ENCODE data around the gene PPIB. TPM values are rescaled to one million over a fixed set of nuclear protein-coding genes. Genes with fewer than 3 reads are reported as not detected.

Gene PPIB
- total RNA-seq, 2 experiments from 2014 or later: 225 to 227 TPM

DNA sequence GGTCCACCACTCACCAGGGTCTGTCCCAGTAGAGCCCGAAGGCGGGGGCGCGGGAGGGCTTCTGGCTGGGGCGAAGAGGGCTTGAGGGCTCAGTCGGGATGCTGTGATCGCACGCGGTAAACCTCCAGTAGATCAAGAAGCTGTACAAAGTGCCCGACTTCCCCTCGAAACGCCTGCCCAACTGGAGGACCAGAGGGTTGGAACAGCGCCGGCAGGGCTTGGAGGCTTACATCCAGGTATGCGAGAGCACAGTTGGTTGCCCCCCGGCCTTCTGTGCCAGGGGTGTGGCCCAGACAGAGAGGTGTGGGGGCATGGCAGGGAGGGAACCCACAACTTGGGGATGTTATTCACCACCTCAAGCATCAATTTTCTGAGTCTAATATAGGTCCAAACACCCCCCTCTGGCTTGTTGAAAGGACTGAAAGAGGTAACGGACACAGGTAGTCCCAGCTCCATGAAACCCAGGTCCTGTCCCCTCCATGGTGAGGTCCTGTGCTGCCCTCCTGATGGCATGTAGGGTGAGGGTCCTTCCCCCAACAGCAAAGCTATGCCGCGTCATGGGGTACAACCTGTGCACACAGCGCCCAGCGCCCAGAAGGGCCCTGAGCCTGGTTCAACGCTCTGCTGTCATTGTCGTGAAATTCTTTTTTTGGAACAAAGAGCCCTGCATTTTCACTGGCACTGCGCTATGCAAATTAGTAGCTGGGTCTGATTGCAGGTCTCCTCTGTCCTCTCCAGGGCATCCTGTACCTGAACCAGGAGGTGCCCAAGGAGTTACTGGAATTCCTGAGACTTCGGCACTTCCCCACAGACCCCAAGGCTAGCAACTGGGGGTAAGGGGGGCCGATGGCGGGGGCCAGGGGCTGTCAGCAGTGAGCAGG is 10.1 kb downstream of the PPIB start:
- H3K36me3 Mint-ChIP-seq: peaks cover 9% of the 10 kb centered on the region
- no peaks in the 10 kb centered on the region for H3K9me3 Mint-ChIP-seq
- peak overlapping the region; percentile 42 for H3K4me3 Mint-ChIP-seq
- DNase-seq (no peak), ATAC-seq (ENCODE audit: low read depth) (no peak)
- POLR2A ChIA-PET: interaction anchor here (1.0 to 6.7 kb wide), 4 partner anchors 10 to 58 kb away, joined by 3 to 53 read pairs (median 14); partner anchors contain the start of genes CIAO2A, PPIB and SNX1
- H3K27ac Mint-ChIP-seq: no peak overlapping the region
- H3K27me3 Mint-ChIP-seq: peaks cover 12% of the 10 kb centered on the region
- peaks cover 22% of the 10 kb centered on the region for H3K4me1 Mint-ChIP-seq

DNA sequence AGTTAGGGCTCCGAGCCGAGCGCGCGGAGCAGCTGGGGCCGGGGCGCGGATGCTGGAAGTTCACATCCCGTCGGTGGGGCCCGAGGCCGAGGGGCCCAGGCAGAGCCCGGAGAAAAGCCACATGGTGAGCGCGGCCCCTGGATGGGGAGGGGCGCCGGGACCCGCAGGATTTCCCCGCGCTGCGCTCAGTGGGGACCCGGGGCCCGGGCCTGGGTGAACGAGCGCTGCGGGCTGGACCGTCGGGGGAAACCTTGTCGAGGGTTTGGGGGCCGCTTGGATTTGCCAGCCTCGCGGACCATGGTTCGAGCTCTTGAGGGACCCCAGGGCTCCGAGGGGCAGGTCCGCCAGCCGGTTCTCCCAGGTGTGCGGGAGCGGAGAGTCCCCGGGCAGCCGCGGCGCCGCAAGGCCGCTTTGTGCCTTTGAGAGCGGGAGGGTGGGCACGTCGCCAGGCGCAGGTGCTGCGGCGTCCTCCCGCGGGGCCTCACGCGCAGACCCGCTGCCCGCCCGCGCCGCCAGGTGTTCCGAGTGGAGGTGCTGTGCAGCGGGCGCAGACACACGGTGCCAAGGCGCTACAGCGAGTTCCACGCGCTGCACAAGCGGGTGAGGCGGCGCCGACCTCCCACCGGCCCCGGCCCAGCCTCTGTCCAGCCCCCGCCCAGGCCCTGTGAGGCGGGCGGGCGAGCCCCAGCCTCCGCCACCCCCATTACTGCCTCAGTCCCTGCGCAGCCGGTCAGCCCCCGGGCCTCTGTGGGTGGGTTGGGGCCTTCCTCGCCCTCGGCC is 10.9 kb downstream of the PPIB start, which contains the start of gene SNX22:
Gene SNX22, plus strand, starts transcription at position 5 of the 780 bp plus-strand sequence. Its CDS starts 45 bp downstream, at position 50.
- ATAC-seq (ENCODE audit: low read depth) (peak; percentile 3), DNase-seq (peak; percentile 65)
- POLR2A ChIA-PET: interaction anchor here (4.6 to 6.7 kb wide), 2 partner anchors 10 to 57 kb away, joined by 24 to 53 read pairs; partner anchors contain the start of genes CIAO2A, PPIB and SNX1
- Mint-ChIP-seq H3K4me3 (peak within 1 kb of the TSS; percentile 82), H3K9me3 (no peaks in the 10 kb centered on the region), H3K4me1 (peaks cover 22% of the 10 kb centered on the region), H3K36me3 (peaks cover 9% of the 10 kb centered on the region), H3K27ac (peak within 1 kb of the TSS; percentile 60), H3K27me3 (peaks cover 12% of the 10 kb centered on the region)

DNA sequence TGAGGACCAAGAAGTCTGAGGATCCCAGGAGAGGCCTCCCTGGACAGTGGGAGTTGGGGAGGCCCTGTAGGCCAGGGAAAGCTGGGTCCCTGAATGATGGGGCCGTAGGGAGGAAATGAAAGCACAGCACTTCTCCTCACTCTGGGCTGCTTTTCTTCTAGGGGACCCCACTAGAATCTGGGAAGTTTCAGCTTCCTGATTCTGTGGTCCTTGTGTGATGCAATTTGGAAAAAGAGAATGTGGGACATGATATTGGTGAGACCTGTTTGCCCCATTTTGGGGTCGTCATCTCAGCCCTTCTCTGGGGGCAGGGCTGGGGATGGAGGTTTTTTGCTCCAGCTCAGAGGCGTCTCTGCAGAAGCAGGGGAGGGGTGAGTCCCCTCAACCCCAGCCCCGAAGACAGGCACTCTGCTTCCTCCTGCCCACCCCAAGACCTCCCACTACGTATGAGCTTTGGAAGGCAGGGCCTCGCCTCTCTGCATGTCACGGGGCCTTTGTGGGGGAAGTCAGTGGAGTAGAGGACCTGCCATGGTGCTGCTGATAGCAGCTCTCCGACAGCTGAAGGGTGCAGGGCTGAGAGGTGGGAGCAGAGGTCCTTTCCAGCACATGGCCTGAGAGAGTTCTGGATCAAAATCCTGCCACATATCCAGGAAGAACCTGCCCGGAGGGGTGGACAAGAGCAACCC is 12.8 kb downstream of the PPIB start:
- H3K4me3 Mint-ChIP-seq: no peak overlapping the region
- H3K4me1 Mint-ChIP-seq: peaks cover 22% of the 10 kb centered on the region
- DNase-seq: no peak
- POLR2A ChIA-PET: interaction anchor here (0.6 to 6.7 kb wide), 5 partner anchors 12 to 637 kb away, joined by 3 to 53 read pairs (median 4); partner anchors contain the start of genes CIAO2A, PPIB and SNX1
- no peaks in the 10 kb centered on the region for H3K9me3 Mint-ChIP-seq
- peaks cover 12% of the 10 kb centered on the region for H3K27me3 Mint-ChIP-seq
- peak overlapping the region; percentile 73 for H3K27ac Mint-ChIP-seq
- ATAC-seq (ENCODE audit: low read depth): no peak
- H3K36me3 Mint-ChIP-seq: peaks cover 5% of the 10 kb centered on the region

DNA sequence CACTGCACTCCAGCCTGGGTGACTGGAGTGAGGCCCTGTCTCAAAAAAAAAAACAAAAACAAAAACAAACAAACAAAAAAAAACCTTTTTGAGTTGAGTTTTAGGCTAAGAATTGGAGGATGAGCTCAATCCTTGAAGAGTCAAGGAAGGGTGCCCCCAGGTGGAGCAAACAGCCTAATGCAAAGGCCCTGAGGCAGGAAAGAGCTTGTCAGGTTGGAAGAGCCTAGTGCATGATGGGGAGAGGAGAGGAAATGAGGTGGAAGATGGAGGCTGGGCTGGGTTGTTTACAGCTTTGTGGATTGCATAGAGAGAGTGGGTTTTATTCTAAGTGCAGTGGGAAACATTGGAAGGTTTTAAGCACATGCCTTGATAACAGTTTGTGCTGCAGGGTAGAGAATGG is 13.4 kb downstream of the PPIB start:
- H3K36me3 Mint-ChIP-seq: peaks cover 4% of the 10 kb centered on the region
- peak; percentile 22 for ATAC-seq (ENCODE audit: low read depth)
- peaks cover 12% of the 10 kb centered on the region for H3K27me3 Mint-ChIP-seq
- POLR2A ChIA-PET: interaction anchor here (0.6 to 6.7 kb wide), 5 partner anchors 13 to 638 kb away, joined by 3 to 53 read pairs (median 4); partner anchors contain the start of genes CIAO2A, PPIB and SNX1
- H3K4me3 Mint-ChIP-seq: peak overlapping the region; percentile 23
- H3K27ac Mint-ChIP-seq: peak overlapping the region; percentile 73
- H3K4me1 Mint-ChIP-seq: peaks cover 22% of the 10 kb centered on the region
- H3K9me3 Mint-ChIP-seq: no peaks in the 10 kb centered on the region
- no peak for DNase-seq

DNA sequence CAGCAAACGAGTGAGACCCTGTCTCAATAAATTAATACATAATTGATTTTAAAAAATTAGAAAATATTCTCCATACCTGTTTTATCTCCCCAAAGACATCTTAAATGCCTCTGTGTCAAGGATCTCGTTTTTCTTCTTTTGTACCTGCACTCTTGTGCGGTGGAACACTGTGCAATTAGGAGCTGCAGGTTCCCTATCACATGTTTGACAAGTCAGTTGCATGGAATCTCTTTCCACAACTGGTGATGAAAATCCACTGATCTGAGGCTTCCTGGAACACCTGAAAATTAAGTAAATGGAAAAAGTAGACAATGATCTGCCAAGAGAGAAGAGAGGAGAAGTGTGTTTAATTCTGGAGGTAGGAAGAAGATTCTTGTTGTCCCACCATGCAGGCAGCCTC is 14.2 kb downstream of the PPIB start:
- POLR2A ChIA-PET: interaction anchor here (1.4 to 6.7 kb wide), 2 partner anchors 14 to 55 kb away, joined by 4 to 53 read pairs; partner anchors contain the start of genes CIAO2A and PPIB
- no peaks in the 10 kb centered on the region for H3K9me3 Mint-ChIP-seq
- H3K4me1 Mint-ChIP-seq: peaks cover 21% of the 10 kb centered on the region
- ATAC-seq (ENCODE audit: low read depth) (no peak), DNase-seq (no peak)
- H3K4me3 Mint-ChIP-seq: no peak overlapping the region
- H3K27ac Mint-ChIP-seq: no peak overlapping the region
- peaks cover 12% of the 10 kb centered on the region for H3K27me3 Mint-ChIP-seq
- H3K36me3 Mint-ChIP-seq: peaks cover 4% of the 10 kb centered on the region

DNA sequence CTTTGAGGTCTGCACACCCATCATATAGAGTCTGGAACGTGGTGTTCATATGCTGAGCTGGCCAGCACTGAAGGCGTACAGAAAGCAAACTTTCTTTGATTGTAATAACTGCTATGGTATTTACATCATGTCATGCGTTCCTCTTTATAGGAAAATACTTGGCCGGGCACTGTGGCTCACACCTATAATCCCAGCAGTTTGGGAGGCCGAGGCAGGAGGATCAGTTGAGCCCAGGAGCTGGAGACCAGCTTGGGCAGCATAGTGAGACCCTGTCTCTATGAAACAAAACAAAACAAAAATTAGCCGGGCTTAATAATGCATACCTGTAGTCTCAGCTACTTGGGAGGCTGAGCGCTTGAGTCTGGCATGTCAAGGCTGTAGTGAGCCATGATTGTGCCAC is 14.7 kb downstream of the PPIB start:
- Mint-ChIP-seq H3K36me3 (peaks cover 4% of the 10 kb centered on the region), H3K27me3 (peaks cover 10% of the 10 kb centered on the region), H3K27ac (no peak overlapping the region), H3K9me3 (no peaks in the 10 kb centered on the region), H3K4me1 (peaks cover 17% of the 10 kb centered on the region), H3K4me3 (no peak overlapping the region)
- no peak for ATAC-seq (ENCODE audit: low read depth)
- POLR2A ChIA-PET: no interaction called here
- no peak for DNase-seq

DNA sequence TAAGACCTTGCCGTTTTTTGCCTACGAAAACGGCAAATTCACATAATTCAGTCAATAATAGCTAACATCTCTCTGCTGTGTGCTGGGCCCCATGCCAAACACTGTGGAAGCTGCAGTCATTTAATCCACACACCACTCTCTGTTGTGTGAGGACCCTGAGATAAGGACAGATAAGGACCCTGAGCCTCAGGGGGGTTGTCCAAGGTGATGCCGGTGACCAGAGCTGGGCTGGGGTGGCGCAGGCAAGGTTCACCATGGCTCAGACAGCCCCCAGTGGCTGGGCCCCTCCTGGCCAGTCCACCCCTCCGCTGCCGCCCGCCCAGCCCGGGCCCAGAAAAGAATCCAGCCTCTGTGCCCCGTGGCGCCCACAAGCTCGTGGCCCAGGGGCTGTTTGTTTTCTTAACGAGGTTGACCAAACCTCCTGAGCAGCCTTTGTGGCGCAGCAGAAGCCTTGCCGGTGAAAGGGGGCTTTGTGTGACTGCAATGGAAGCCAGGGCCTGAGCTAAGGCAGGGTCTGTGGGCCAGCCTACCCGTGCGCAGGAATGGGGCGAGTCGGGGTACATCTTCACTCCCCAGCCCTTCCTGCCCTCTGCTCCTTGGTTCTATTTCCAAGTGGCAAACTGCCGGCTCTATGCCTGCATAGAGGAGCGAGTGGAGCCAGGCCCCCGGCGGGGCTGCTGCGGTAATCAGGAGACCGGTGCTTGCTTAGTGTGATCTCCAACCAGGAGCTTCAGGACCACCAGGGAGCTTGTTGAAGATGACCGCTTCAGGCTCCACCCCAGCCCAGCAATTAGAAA is 15.7 kb downstream of the PPIB start:
- Mint-ChIP-seq H3K27me3 (peaks cover 2% of the 10 kb centered on the region), H3K36me3 (peaks cover 4% of the 10 kb centered on the region), H3K27ac (no peak overlapping the region), H3K4me3 (no peak overlapping the region), H3K9me3 (no peaks in the 10 kb centered on the region), H3K4me1 (peaks cover 14% of the 10 kb centered on the region)
- no peak for ATAC-seq (ENCODE audit: low read depth)
- POLR2A ChIA-PET: no interaction called here
- no peak for DNase-seq

DNA sequence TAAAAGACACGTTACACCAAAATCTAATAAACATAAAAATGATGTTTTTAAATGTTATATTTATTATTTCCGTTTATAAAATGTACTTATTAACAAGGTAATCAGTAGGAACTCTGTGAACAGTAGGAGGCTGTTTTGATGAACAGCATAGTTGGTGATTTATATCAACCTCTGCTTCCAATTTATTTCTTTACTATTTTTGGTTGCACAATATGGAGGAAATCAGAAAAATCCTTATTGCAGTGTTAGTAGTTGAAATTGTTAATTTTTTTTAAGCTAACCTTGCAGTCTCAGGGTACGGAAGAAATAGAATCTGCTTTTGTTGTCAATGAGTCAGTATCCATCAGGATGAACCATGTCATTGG is 16.3 kb downstream of the PPIB start:
- no peak for DNase-seq
- Mint-ChIP-seq H3K9me3 (no peaks in the 10 kb centered on the region), H3K4me1 (peaks cover 14% of the 10 kb centered on the region), H3K36me3 (peaks cover 5% of the 10 kb centered on the region), H3K27ac (no peak overlapping the region), H3K27me3 (peaks cover 2% of the 10 kb centered on the region), H3K4me3 (no peak overlapping the region)
- POLR2A ChIA-PET: no interaction called here
- no peak for ATAC-seq (ENCODE audit: low read depth)

DNA sequence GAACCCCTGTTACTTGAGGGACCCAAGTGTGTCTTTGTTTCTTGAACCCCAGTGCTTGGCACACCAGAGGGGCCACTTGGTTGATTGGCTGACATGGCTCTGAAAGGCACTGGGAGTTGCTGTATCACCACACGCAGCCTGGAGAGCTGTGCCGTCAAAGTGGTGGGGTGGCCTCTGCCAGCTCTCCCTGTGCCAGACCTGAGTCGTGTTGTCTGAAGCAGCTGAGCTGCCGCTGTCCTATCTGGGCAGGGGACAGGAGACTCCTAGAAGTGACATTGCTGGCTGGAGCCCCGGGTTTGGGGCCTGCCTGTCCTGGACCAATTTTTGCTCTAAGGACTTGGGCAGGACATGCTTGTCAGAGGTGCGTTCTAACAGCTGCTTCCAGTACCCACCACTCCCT is 16.8 kb downstream of the PPIB start:
- POLR2A ChIA-PET: no interaction called here
- ATAC-seq (ENCODE audit: low read depth) (no peak), DNase-seq (no peak)
- H3K36me3 Mint-ChIP-seq: peaks cover 10% of the 10 kb centered on the region
- no peak overlapping the region for H3K27ac Mint-ChIP-seq
- H3K9me3 Mint-ChIP-seq: no peaks in the 10 kb centered on the region
- no peak overlapping the region for H3K4me3 Mint-ChIP-seq
- H3K27me3 Mint-ChIP-seq: peaks cover 2% of the 10 kb centered on the region
- peaks cover 13% of the 10 kb centered on the region for H3K4me1 Mint-ChIP-seq

DNA sequence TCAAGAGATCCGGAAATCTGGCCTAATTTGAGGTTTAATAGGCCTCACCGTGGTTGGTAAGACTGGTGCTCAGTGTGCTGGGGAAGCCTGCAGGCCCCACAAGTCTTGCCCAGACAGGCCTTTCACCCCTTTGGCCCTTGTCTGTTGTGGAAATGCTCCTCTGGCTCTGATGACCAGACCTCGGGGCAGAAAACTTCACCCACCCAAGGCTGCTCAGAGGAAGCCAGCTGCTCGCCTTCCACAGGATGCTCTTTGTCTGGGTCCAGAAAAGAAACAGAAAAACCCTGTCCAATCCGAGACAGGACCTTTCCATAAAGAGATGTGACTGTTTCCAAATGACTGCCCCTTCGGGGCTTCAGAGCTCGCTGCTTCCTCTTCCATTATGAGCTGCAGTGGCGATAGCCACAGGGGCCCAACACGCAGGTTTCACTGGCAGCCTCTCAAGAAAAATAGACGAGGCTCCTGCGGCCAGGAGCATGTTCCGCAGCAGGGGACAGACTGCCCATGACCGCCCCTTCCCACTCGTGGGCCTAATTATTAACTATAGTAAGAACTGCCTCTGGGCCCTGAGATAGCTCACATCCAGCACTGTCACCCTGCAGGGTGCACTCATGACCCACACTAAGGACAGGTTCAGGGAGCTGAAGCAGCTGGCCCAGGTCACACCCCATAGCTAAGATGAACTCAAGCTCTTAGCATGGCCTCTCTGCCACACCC is 18.1 kb downstream of the PPIB start:
- Mint-ChIP-seq H3K27ac (no peak overlapping the region), H3K4me3 (no peak overlapping the region), H3K9me3 (no peaks in the 10 kb centered on the region), H3K27me3 (no peaks in the 10 kb centered on the region), H3K36me3 (peaks cover 13% of the 10 kb centered on the region), H3K4me1 (peaks cover 4% of the 10 kb centered on the region)
- POLR2A ChIA-PET: no interaction called here
- DNase-seq: no peak
- no peak for ATAC-seq (ENCODE audit: low read depth)

DNA sequence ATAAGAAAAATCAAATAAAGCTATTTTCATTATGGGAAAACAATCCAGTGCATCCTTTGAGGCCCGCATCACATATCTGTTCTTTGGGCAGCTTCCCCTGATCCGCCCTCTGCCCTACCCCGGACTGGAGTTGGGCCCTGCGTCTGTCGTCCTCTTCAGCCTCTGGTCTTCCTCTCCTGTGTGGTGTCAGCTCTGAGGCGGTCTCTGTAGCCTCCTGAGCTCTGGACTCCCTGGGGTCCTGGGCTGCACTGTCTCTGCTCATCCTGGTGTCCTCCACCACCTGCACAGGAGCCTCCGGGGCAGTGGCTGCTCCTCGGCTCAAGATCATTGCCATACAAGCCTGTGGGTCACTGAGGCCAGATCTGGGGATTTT is 18.6 kb downstream of the PPIB start:
- DNase-seq: no peak
- Mint-ChIP-seq H3K27ac (no peak overlapping the region), H3K27me3 (no peaks in the 10 kb centered on the region), H3K4me1 (no peaks in the 10 kb centered on the region), H3K36me3 (peaks cover 11% of the 10 kb centered on the region), H3K4me3 (no peak overlapping the region), H3K9me3 (no peaks in the 10 kb centered on the region)
- POLR2A ChIA-PET: no interaction called here
- ATAC-seq (ENCODE audit: low read depth): no peak

DNA sequence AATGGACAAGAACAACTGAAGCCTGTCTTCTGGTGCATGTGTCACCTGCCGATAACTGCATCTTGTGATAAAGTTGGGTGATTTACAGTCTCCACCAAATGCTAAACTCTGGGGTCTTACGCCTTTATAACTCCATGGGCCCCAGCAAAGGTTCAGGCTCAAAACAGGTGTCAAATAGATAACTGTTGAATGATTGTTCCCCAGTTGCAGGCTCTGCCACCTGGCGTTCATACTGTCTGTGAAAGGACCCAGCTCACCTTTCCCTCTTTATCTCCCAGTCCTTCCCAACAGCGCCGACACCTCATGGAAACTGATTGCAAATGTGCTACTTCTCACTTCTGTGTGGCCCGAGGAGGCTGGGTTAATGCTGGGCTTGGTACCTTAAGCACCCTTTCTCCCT is 19.5 kb downstream of the PPIB start:
- Mint-ChIP-seq H3K4me1 (no peaks in the 10 kb centered on the region), H3K27ac (no peak overlapping the region), H3K27me3 (no peaks in the 10 kb centered on the region), H3K4me3 (no peak overlapping the region), H3K36me3 (peaks cover 11% of the 10 kb centered on the region), H3K9me3 (no peaks in the 10 kb centered on the region)
- POLR2A ChIA-PET: no interaction called here
- no peak for ATAC-seq (ENCODE audit: low read depth)
- DNase-seq: no peak

Measured in activated naive CD8-positive, alpha-beta T cell treated with anti-CD3 and anti-CD28 coated beads, Interleukin-2, amount 10 ng/mL, durations not matched to agents 7 days and 5 days (primary cell).